ENCODE data around the gene TRIM66.

Gene TRIM66

DNA sequence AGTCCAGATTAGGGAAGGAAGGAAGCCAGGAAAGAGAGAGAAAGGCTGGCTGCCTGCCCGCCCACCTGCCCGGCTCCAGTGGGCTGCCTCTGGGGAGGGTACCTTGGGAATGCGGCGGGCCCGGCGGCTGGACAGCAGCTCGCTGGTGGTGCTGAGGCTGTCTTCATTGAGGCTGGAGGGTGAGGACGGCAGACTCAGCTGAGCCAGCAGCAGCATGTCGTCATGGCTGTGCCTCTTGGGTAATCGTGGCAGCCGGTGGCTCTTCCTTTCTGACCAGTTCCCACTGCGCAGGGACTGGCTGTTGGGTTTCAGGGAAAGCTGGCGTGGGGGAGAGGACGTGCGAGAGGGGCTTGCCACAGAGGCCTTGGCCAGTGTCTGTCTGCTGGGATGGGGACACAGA lies 33.0 kb upstream of the TRIM66 start:
- no peak for DNase-seq (ENCODE audit: low spot score)
- TF ChIP-seq, protein P1, sequence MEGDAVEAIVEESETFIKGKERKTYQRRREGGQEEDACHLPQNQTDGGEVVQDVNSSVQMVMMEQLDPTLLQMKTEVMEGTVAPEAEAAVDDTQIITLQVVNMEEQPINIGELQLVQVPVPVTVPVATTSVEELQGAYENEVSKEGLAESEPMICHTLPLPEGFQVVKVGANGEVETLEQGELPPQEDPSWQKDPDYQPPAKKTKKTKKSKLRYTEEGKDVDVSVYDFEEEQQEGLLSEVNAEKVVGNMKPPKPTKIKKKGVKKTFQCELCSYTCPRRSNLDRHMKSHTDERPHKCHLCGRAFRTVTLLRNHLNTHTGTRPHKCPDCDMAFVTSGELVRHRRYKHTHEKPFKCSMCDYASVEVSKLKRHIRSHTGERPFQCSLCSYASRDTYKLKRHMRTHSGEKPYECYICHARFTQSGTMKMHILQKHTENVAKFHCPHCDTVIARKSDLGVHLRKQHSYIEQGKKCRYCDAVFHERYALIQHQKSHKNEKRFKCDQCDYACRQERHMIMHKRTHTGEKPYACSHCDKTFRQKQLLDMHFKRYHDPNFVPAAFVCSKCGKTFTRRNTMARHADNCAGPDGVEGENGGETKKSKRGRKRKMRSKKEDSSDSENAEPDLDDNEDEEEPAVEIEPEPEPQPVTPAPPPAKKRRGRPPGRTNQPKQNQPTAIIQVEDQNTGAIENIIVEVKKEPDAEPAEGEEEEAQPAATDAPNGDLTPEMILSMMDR (IDR thresholded peaks at IDR 0.05; ENCODE audit: borderline replicate concordance, control extremely low read depth, extremely low read depth, insufficient read depth, missing control alignments) = no peak
- in situ Hi-C loops (cut with MboI; ENCODE audit: low sequenced_read_pairs, unreplicated experiment) = no loop called here

DNA sequence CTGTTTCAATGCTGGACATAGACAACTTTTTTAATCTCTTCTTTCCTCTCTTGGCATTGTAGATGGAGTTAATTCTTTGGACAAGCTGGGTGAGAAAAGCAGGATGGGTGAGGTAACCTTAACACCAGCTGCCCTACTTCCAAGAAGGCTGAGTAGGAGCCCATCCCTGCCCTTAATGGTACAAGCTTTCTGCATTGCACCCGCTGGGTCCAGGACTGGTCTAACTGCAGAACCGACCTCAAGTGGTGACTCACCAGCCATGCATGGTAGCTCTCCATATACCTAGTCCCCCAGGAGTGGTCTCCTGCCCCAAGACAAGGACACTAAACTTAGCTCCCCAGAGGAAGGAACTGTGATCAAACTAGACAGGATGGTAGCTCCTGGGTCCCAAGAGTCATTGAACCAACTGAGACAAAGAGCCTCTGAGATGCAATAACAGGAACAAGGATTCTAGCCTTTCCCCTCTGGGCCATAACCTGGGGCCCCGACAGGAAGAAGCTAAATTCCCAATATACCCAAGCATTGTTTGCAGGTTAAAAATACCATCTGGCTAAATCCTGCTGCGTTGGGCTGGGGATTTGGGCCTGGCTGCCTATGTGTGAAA lies 32.3 kb upstream of the TRIM66 start:
- DNase-seq (ENCODE audit: low spot score) = no peak
- TF ChIP-seq, protein P1 (IDR thresholded peaks at IDR 0.05; ENCODE audit: borderline replicate concordance, control extremely low read depth, extremely low read depth, insufficient read depth, missing control alignments) = no peak
- in situ Hi-C loops (cut with MboI; ENCODE audit: low sequenced_read_pairs, unreplicated experiment) = no loop called here

DNA sequence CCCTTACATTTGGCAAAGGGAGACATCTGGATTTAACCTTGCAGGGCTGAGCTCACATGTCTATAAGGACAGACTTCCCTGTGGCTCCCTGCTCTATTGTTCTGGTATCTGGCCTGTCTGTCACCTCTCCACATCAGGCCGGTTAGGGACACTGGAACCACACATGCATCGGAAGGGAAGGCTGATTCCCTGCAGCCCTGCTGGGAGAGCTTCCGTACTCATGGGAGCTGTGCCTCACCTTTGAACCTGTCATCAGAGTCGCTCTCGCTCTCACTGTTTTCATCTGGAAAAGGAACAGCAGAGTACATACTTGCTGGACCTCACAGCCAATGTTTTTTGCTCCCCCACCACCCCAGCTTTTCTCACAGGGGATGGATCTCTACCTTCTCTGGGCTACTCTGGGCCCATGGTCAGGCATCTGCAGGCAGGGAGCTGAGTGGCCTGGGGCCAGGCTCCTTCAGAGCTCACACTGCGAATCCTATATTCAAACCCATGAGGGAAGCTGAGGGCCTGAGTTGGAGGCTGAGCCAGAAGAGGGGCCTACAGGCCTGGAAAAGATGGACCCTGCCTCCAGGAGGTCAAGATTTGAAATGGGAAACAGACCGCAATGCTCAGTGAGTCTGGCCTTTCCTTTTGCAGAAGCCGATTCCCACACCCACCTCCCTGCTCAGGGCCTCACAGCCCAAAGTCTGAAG lies 31.4 kb upstream of the TRIM66 start:
- TF ChIP-seq, protein P1 (IDR thresholded peaks at IDR 0.05; ENCODE audit: borderline replicate concordance, control extremely low read depth, extremely low read depth, insufficient read depth, missing control alignments) = no peak
- no peak for DNase-seq (ENCODE audit: low spot score)
- in situ Hi-C loops (cut with MboI; ENCODE audit: low sequenced_read_pairs, unreplicated experiment) = no loop called here

DNA sequence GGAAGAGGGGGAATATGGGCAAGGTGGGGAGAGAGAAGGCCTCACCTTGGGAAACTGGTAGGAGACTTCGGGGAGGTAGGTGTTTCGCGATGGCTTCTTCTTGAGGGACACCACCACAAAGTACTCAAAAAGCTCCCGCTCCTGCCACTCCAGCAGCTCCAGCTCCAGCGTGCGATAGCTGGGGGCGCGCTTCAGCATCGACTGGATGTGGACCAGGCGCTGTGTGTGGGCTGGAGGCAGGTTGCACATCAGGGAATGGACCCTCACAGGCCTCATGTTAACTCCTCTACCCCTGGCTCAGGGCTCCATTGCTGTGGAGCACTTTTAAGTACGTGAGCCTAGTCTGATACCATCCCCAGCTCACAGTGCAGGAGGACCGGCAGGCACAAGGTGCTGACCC lies 30.0 kb upstream of the TRIM66 start:
- TF ChIP-seq, protein P1 (IDR thresholded peaks at IDR 0.05; ENCODE audit: borderline replicate concordance, control extremely low read depth, extremely low read depth, insufficient read depth, missing control alignments) = no peak
- in situ Hi-C loops (cut with MboI; ENCODE audit: low sequenced_read_pairs, unreplicated experiment) = no loop called here
- no peak for DNase-seq (ENCODE audit: low spot score)

DNA sequence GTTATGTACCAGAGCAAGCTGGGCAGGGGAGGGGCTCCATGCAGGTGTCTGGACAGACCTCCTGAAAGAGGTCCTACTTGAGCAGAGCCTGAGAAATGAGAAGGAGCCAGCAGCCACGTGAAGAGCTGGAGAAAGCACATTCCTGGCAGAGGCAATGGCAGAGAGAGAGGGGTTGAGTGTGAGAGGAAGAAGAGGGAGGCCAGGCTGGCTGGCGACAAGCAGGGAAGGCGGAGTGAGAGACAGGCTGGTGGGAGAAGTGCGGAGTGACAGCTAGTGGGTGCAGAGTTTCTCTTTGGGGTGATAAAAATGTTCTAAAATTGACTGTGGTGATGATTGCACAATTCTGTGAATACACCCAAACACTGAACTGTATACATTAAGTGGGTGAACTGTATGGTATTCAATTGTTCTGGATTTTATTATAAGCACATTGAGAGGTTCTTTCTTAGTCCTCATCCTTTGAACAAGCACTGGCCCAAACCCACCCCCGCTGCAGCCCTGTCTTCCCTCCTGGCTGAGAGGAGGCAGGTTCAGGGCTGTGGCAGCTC lies 29.5 kb upstream of the TRIM66 start:
- in situ Hi-C loops (cut with MboI; ENCODE audit: low sequenced_read_pairs, unreplicated experiment) = no loop called here
- no peak for DNase-seq (ENCODE audit: low spot score)
- TF ChIP-seq, protein P1 (IDR thresholded peaks at IDR 0.05; ENCODE audit: borderline replicate concordance, control extremely low read depth, extremely low read depth, insufficient read depth, missing control alignments) = no peak

DNA sequence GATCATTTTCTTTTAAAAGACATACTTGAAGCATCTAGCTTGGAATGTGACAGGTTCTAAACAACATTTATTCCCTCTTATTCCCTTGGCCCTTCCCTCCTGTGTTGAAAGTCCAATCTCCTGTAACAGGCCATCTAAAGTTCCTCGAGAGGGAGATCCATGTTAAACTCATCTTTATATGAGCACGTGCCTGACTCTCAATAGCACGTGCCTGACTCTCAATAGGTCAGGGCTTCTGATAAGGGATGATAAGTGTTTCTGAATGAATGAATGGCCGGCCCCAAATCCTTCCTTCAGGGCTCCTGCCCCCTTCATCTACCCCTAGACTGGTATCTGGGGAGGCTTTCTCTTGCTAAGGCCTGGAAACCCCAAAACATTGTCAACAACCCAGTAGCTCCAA lies 27.3 kb upstream of the TRIM66 start:
- in situ Hi-C loops (cut with MboI; ENCODE audit: low sequenced_read_pairs, unreplicated experiment) = no loop called here
- no peak for DNase-seq (ENCODE audit: low spot score)
- TF ChIP-seq, protein P1 (IDR thresholded peaks at IDR 0.05; ENCODE audit: borderline replicate concordance, control extremely low read depth, extremely low read depth, insufficient read depth, missing control alignments) = no peak
